GM18870 (cell line): Measurements from ENCODE around the gene TAOK2.

Source experiments
- ATAC-seq: cut with Tn5 transposase; IDR thresholded peaks from one replicate; pipeline ENCODE4 v1.9.1; 2021; ENCODE audit warnings: moderate library complexity; ENCODE audit not compliant: unreplicated experiment

The TAOK2 gene

DNA sequence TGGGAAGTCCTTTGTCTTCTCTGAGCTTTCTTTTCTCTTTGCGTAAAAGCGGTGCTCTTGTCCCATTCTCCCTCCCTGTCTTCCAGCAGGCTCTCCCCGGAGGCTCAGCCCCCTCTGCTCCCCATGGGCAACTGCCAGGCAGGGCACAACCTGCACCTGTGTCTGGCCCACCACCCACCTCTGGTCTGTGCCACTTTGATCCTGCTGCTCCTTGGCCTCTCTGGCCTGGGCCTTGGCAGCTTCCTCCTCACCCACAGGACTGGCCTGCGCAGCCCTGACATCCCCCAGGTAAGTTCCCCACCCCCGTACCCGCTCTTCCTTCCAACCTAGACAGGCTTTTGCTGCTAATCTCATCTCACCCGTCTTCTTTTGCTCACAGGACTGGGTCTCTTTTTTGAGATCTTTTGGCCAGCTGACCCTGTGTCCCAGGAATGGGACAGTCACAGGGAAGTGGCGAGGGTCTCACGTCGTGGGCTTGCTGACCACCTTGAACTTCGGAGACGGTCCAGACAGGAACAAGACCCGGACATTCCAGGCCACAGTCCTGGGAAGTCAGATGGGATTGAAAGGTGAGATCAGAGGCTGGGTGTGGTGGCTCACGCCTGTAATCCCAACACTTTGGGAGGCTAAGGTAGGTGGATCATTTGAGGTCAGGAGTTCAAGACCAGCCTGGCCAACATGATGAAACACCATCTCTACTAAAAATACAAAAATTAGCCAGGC is 10.5 kb upstream of the TAOK2 start:
- no peak for ATAC-seq

DNA sequence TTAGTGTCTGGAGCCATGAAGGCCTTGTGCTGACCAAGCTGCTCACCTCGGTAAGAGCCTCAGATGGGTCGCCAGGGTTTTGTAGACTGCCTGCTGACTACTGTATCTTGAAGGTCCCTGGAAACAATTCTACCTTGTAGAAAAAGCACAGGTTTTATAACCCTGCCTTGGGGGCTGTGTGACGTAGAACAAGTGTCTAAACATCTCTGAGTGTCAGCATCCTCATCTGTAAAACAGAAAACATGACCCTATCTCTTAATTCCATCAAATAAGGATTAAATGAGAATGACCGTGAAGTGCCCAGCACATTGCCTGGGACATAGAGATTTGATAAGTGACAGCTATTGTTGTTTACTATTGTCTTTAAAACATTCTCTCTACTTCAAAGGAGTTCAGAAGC is 5.5 kb upstream of the TAOK2 start:
- ATAC-seq = no peak

DNA sequence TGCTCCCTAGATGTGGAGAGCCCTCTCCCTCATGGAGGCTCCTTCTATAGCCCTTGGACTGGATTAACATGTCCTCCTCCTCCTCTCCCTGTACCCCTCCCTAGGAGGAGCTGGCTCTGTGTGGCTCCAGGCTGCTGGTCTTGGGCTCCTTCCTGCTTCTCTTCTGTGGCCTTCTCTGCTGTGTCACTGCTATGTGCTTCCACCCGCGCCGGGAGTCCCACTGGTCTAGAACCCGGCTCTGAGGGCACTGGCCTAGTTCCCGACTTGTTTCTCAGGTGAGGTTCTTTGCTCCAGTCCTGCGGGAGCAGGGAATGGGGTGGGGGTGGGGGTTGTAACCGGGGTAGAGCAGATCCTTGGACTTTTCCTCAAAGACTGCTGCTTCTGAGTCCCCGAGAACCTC is 2.4 kb upstream of the TAOK2 start:
- ATAC-seq = no peak

DNA sequence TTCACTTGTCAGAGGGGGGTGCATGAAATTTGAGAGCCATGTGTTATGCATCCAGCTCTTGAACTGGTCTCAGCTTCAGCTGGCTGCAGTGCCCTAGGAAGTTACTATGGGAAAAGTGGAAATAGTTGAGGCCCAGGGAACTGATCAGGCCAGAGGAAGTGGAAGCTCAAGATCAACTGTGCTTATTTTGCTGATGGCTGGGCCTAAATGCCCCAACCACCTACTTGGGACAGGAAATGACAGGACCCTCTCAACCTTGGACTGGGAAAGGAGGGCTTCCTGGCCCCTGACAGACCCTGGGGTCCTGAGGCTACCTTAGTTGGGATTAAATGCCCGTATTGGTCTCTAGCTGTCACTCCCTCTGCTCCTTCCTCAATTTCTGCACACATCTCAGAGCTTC is 1.2 kb upstream of the TAOK2 start:
- no peak for ATAC-seq

DNA sequence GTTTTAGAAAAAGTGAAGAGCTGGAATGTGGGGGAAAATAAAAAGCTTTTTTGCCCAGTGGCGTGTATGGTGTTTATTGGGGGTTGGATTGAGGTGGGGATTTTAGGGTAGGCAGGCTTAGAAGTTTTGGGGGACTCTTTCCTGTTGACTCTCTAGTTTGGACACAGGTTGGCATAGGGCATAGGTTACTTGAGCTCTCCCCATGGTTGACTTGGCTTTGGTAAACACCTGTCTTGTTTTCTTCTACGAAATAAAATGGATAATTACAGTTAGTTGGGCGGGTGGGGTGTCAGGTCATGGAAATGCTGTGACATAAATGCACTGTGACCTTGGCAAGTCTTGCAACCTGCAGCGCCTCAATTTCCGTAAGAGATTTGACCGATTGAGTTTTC is 680 bp upstream of the TAOK2 start:
- ATAC-seq = no peak

DNA sequence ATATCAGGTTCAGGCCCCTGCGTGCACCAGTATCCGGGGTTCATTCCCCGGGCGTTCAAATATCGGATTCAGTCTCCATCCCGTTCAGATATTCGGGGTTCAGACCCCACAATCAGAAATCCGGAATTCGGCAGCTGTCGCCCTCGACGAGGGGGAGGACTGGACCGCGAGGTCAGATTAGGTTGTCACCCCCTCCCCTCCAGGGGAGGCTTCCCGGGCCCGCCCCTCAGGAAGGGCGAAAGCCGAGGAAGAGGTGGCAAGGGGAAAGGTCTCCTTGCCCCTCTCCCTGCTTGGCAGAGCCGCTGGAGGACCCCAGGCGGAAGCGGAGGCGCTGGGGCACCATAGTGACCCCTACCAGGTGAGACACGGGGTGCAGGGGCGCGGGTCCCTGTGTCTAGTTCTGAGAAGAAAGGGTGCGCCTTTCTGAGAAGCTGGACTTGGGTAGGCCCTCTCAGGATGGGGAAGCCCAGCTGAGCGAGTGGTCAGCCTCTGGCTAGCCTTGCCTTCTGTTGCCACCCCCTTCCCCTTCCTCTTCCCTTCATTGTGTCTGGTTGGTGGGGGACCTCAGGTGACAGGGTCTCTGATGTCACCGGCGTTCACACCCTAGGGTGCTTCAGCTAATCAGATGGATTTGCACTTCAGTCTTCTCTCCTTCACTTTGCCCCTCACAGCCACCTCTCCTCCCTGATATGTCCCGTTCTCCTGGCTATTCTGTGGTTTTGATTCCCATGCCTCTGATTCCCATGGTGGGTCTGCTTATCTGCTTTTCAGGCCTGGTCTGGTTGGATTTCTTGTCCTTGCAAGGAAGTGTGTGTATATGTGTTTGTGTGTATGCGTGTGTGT is 844 bp downstream of the TAOK2 start:
- ATAC-seq = no peak

DNA sequence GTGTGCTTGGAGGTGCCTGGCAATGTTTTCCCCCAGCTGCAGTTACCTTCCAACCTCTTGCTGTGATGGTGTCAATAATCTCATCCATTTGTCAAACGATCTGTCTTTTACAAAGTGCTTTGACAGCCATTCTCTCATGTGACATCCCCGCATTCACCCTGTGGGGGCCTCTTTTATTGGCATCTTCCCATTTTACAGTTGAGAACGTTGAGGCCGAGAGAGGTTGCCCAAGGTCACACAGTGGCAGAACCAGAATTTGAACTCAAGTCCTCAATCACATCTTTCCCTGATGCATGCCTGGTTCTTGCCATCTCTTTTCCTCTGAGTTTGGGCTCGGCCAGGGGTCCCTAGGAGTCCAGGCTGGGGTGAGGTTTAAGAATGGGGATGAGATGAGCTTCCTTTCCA is 1.5 kb downstream of the TAOK2 start:
- no peak for ATAC-seq

DNA sequence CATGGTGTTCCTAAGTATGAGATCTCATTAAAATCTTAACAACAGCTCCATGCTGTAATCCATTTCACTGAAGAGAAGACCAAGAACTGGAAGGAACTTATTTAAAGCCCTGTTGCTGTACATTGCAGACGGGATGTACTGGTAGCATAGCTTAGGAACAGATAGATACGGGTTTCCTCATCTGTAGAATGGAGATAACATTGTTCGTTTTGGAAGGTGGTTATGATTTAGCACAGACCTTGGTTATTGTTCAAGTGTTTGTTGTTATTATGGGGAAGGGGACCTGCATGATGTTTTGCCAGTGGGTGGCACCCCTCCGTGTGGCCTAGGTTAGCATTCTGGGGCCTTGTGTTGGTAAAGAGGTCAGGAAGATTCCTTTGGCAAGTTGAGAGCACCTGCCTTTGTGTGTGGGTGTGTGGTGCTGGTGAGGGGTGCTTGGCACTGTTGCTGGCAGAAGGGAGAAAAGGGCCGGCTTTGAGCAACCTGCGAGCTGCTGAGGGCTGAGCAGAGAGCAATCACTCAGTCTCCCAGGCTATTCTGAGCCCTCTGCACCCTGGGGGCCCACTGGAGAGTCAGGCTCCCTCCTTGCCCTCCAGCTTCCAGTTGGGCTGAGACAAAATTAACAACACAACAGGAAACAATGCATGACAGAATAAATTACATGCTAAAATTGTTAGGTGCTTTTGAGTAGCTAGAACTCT is 2.3 kb downstream of the TAOK2 start:
- no peak for ATAC-seq

DNA sequence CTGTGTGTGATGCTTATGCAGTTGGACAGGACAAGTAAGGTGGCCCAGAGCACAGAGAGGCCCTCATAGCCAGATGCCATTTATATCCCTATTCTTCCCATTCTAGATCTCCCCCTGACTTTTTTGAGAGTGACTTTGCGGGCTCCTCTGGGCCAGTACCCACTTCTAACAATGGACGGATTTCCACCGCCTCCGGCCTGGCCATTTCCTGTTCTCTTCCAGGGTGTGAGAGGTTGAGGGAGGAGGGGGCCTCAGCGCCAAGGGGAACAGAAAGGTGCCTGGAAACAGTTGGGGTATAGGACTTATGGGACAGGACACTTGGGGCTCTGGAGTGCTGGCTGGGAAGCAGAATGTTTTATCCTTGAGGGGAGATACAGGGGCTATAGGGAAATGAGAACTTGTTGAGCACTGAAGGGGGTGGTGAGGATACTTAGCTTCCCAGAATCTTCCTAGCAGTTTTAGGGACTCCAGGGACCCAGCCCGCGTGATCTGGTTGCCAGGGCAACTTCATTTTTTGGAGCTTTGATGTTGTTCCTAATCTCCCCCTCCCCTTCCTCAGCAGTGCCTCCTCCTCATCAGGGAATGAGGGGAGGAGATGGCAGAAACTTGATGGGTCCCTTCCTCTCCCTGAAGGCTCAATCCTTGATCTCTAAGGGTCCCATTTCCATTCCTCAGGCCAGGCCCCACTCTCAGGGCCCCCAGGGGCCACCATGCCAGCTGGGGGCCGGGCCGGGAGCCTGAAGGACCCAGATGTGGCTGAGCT is 3.6 kb downstream of the TAOK2 start:
- ATAC-seq = no peak

DNA sequence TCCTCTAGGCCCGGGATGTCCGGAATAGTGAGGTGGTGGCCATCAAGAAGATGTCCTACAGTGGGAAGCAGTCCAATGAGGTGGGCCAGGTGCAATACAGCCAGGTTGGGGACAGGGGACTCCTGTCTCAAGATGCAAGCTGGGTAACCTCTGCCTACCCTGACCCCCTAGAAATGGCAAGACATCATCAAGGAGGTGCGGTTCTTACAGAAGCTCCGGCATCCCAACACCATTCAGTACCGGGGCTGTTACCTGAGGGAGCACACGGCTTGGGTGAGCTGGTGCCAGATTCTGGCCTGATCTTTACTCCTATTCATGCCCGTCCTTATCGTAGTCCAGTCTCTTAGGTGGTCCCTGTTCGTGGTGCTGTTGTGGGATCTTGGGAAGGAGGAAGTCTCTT is 4.4 kb downstream of the TAOK2 start:
- ATAC-seq = no peak

DNA sequence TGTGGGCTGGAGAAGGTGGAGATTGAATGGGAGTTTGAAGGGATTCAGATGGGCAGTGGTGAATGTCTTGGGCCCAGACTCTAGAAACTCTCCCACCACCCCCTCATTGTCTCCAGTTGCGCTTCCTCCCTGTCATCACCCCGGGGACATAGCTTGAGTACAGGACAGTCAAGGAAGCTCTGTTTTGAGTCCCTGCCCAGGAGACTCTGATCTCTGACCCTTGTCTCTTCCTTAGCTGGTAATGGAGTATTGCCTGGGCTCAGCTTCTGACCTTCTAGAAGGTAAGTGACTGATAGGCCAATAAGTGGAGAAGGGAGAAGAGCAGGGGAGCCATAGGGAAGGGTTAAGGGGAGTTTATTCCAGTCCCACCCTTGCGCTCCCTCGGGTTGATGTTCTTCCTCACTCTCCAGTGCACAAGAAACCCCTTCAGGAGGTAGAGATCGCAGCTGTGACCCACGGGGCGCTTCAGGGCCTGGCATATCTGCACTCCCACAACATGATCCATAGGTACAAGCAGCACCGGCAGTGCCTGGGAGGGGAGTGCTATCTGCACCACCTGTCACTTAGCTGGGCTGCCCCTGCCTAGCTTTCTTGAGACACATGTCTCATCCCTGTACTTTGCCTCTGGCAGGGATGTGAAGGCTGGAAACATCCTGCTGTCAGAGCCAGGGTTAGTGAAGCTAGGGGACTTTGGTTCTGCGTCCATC is 5.0 kb downstream of the TAOK2 start:
- ATAC-seq = no peak

DNA sequence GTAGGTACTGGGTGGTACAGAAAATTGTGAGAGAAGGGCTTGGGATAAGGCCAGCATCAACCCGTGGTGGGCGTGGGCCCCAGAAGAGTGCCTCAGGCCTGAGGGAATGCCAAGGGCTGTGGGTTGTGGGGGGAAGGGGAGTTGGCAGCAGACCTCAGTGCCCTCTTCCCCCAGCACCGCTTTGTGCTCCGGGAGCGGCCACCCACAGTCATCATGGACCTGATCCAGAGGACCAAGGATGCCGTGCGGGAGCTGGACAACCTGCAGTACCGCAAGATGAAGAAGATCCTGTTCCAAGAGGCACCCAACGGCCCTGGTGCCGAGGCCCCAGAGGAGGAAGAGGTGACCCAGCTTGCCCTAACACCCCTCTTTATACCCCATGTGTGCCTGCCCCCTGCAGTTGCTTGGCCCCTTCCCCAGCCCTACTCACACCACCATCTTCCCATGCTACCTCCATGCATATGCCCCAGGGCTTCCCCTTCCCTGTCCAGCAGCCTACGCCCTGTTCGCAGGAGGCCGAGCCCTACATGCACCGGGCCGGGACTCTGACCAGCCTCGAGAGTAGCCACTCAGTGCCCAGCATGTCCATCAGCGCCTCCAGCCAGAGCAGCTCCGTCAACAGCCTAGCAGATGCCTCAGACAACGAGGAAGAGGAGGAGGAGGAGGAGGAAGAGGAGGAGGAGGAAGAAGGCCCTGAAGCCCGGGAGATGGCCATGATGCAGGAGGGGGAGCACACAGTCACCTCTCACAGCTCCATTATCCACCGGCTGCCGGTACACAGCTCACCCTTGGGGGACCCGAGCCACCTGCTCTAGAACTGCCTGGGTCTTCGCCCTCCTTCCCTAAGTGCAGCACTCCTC is 9.1 kb downstream of the TAOK2 start:
- ATAC-seq = no peak

DNA sequence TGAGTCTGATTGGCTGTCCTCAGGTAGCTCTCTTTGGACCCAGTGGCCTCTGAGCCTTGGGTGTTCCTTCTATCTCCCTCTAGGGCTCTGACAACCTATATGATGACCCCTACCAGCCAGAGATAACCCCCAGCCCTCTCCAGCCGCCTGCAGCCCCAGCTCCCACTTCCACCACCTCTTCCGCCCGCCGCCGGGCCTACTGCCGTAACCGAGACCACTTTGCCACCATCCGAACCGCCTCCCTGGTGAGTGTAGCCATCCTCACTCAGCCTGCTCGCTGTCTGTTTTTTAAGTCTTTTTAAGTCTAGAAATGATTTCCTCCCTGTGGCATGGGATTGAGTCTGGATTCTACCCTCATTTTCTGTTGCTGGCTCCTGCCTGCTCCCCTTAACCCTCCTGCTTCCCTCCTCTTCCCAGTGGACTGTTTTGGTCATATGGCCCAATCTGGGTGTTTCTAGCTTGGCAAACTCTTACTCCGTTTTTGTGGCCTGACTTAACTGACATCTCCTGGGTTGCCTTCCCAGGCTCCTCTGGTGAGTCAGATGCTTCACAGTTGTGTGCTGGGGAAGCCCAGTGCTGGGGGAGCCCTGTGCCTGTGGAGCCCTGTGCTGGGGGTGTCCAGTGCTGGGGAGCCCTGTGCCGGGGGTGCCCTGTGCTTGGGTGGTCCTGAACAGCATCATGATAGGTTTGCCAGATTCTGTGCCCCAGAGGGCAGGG is 9.9 kb downstream of the TAOK2 start:
- ATAC-seq = no peak

DNA sequence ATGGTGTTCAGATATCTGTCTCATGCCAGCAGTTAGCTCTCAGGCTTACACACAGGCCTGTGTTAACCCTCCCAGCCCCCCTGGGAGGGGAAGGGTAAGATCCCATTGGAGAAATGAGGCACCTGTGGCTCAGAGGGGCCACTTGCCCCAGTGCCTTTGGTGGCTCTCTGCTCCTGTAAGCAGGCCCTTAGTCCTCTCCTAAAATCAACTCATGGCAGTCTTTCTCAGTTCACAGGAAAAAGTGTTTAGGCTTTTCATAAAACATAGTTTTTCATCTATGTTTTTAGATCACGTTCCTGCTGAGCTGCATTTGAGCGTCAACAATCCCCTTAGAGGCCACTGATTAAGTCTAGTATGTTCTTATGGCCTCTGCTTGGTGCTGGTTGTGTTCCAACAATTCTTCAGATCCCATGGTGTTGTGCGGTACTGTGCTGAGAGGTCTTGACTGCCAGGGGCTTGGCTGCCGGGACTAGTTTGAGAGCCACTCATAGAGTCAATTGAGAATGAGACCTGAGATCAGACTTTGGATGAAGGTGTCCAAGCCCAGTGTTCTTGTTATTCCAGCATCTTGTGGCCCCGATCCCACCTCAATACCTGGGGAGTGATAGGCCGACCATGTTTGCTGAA is 10.6 kb downstream of the TAOK2 start:
- no peak for ATAC-seq

DNA sequence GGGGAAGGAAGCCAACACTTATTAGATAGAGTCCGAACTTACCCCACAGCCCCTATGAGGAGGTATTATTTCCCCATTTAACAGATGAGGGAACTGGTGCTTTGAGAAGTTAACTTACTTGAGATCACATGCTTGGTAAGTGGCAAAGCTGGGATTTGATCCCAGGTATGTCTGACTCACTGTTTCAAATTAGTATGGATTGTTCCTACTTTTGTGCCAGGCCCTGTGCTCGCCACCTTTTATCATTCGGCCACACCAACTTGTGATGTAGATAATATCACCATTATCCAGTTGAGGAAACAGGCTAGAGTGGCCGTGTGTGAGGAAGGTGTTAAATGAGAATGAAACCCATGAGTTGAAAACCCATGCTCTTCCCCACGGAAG is 11.1 kb downstream of the TAOK2 start:
- ATAC-seq = no peak

DNA sequence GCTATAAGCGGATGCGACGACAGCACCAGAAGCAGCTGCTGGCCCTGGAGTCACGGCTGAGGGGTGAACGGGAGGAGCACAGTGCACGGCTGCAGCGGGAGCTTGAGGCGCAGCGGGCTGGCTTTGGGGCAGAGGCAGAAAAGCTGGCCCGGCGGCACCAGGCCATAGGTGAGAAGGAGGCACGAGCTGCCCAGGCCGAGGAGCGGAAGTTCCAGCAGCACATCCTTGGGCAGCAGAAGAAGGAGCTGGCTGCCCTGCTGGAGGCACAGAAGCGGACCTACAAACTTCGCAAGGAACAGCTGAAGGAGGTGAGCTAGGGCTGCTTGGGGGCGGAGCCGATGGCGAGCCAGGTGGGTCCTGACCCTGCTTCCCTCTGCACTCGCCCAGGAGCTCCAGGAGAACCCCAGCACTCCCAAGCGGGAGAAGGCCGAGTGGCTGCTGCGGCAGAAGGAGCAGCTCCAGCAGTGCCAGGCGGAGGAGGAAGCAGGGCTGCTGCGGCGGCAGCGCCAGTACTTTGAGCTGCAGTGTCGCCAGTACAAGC is 11.7 kb downstream of the TAOK2 start:
- no peak for ATAC-seq

DNA sequence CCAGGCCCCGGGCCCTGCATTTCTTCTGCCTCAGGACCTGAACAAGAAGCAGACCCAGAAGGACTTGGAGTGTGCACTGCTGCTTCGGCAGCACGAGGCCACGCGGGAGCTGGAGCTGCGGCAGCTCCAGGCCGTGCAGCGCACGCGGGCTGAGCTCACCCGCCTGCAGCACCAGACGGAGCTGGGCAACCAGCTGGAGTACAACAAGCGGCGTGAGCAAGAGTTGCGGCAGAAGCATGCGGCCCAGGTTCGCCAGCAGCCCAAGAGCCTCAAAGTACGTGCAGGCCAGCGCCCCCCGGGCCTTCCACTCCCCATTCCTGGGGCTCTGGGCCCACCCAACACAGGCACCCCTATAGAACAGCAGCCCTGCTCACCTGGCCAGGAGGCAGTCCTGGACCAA is 12.6 kb downstream of the TAOK2 start:
- ATAC-seq = no peak

DNA sequence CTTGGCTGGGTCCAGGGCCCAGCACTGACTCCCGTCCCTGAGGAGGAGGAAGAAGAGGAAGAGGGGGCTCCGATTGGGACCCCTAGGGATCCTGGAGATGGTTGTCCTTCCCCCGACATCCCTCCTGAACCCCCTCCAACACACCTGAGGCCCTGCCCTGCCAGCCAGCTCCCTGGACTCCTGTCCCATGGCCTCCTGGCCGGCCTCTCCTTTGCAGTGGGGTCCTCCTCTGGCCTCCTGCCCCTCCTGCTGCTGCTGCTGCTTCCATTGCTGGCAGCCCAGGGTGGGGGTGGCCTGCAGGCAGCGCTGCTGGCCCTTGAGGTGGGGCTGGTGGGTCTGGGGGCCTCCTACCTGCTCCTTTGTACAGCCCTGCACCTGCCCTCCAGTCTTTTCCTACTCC is 13.3 kb downstream of the TAOK2 start:
- ATAC-seq = no peak
